AG04449 (cell line): ENCODE data around the gene HS6ST3.

Source experiments
- CTCF ChIA-PET: fragments of 350-600 bp; formaldehyde crosslinking; extraction: SDS; loops from one replicate; lab custom pipeline; 2021; ENCODE audit warnings: antibody characterized with exemption; lab: Yijun Ruan, JAX
- POLR2A ChIA-PET: fragments of 400-600, 350-600 bp; formaldehyde crosslinking; extraction: SDS; loops from one replicate; lab custom pipeline; 2020; ENCODE audit warnings: antibody characterized with exemption, inconsistent platforms; lab: Yijun Ruan, JAX
- DNase-seq: peaks from one replicate; pipeline ENCODE4 v3.0.0-alpha.2; 2010; ENCODE audit warnings: low read depth, low spot score
- H3K4me3 ChIP-seq: 2 replicates; pipeline ENCODE4 v1.5.1; 2011; ENCODE audit warnings: low read depth, mild to moderate bottlenecking, control low read depth, low read length
- TF ChIP-seq, protein P1 (sequence below): IDR thresholded peaks from one replicate; pipeline ENCODE4 v1.5.1; 2011; ENCODE audit warnings: mild to moderate bottlenecking, moderate library complexity, low read length, control low read depth, inconsistent platforms; ENCODE audit not compliant: insufficient read depth; ENCODE audit errors: missing control alignments

HS6ST3 gene

DNA sequence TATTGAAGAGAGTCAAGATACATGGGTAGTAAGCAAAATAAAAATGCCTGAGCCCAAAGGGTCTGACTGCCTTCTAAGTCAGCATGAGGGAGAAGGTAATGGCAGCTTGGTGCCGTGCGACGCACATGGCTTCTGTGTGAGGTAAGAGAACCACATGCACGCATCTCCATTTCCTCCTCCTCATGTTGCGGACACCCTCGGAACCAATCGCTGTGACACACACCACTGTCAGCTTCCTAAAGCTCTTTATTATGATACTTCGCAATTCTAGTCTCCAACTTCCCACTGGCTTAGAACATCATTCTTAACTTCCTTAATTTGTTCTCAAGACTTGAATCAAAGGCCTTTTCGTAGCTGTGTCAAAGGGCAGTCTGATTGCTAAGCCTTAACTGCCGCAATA, 734.2 kb downstream of the HS6ST3 start:
- H3K4me3 ChIP-seq = no peak overlapping the region
- TF ChIP-seq, protein P1, sequence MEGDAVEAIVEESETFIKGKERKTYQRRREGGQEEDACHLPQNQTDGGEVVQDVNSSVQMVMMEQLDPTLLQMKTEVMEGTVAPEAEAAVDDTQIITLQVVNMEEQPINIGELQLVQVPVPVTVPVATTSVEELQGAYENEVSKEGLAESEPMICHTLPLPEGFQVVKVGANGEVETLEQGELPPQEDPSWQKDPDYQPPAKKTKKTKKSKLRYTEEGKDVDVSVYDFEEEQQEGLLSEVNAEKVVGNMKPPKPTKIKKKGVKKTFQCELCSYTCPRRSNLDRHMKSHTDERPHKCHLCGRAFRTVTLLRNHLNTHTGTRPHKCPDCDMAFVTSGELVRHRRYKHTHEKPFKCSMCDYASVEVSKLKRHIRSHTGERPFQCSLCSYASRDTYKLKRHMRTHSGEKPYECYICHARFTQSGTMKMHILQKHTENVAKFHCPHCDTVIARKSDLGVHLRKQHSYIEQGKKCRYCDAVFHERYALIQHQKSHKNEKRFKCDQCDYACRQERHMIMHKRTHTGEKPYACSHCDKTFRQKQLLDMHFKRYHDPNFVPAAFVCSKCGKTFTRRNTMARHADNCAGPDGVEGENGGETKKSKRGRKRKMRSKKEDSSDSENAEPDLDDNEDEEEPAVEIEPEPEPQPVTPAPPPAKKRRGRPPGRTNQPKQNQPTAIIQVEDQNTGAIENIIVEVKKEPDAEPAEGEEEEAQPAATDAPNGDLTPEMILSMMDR = no peak
- no peak for DNase-seq
- CTCF ChIA-PET = no interaction called here
- POLR2A ChIA-PET = no interaction called here

DNA sequence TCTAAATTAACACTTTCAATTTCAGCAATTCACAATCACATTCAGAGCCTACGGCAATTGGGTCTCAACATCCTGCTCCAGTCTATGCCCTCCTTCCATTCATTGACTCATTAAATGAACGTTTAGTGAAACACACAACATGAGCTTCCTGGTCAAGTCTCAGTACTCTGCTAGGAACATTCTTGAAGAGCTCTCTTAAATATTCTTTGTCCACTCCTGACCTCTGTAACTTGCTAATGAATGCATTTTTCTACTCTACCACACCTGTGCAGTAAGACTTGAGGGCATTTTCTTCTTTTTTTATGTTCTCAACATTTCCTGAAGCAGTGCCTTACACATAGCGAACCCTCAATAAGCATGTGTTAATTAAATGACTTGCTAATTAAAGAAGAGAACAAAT, 735.7 kb downstream of the HS6ST3 start:
- TF ChIP-seq, protein P1 = no peak
- POLR2A ChIA-PET = no interaction called here
- CTCF ChIA-PET = no interaction called here
- no peak overlapping the region for H3K4me3 ChIP-seq
- no peak for DNase-seq

DNA sequence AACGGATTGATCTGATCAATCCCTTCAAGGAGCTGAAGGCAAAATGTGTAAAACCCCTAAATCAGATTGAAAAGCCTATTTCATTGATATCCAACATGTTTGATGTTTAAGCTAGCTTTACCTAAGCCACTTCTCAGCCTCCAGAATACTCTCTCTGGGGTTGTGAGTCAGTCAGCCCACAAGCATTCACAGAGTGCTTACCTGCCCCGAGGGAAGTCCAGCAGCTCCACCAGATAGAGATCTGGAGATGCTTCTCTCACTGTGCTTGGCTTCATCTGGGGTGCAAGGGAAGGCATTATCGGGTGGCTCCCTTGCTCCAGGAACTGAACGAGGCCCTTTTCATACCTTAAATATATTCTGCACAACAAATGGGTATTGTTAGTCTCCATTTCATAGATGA, 744.7 kb downstream of the HS6ST3 start:
- ChIA-PET CTCF (no interaction called here), POLR2A (no interaction called here)
- no peak overlapping the region for H3K4me3 ChIP-seq
- TF ChIP-seq, protein P1 = no peak
- DNase-seq = no peak

DNA sequence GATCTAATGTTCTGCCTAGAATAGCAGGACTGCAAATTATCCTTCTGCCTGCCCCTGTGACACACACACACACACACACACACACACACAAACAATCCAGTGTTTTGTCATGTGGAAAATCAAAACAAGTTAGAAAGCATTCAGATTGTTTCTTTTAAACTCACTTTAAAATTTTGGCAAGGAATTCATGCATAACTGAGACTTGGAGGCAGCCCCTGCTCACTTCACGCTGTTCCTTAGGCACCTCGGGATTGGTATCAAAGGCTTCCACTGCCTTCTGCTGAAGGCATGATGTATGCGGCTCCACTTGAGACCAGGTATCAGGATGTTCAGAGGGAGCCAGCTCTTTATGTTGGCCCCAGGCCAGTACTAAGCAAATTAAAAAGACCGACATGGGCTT, 745.6 kb downstream of the HS6ST3 start:
- TF ChIP-seq, protein P1 = no peak
- CTCF ChIA-PET = no interaction called here
- DNase-seq = no peak
- POLR2A ChIA-PET = no interaction called here
- H3K4me3 ChIP-seq = no peak overlapping the region

DNA sequence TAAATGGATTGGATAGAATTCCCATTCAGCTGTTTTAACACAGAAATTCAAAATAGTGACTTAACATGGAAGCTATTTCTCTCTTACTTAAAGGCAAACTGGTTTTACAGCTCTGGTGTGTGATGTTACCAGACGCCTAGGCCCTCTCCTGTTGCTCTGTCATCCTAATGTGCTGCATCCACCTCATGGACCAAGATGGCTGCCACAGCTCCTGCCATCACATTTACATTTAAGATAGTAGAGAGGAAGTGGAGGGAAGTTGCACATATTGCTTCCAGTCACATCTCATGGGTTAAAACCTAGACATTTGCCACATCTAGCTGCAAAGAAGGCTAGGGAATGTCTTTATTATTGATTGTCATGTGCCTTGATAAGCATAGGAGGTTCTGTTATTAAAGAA, 746.8 kb downstream of the HS6ST3 start:
- ChIA-PET POLR2A (no interaction called here), CTCF (no interaction called here)
- no peak overlapping the region for H3K4me3 ChIP-seq
- TF ChIP-seq, protein P1 = no peak
- DNase-seq = no peak

DNA sequence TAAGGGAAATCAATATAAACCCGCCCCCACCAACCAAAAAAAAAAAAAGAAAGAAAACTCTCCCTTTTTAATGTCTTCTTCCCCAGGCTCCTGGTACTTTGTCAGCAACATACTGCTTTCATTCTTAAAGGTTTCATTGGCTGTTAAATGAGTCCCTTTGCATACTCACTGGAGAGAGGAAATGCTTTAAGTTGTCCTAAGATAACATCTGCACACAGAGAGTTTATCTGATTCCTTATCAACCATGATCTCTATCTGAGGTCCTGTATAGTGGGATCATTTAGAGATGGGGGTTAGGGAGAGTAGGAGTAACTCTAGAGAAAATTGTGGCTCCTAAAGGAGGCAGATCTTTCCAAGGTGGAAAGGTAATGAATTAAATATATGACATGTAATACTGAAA, 747.9 kb downstream of the HS6ST3 start:
- ChIA-PET CTCF (no interaction called here), POLR2A (no interaction called here)
- H3K4me3 ChIP-seq = no peak overlapping the region
- DNase-seq = no peak
- TF ChIP-seq, protein P1 = no peak
